ENCODE results near the gene SLC43A3. TPM values are rescaled to one million over a fixed set of nuclear protein-coding genes. Genes with fewer than 3 reads are reported as not detected.

The SLC43A3 gene
- total RNA-seq, 3 donors from 2014 or later: 104 to 130 (median 105) TPM

GRCh38 chr11:57424137-57424791 is 2.7 kb downstream of the SLC43A3 start:
- TF ChIP-seq POLR2AphosphoS5 (IDR thresholded peaks at IDR 0.05): no peak
- TF ChIP-seq CTCF (IDR thresholded peaks at IDR 0.05): no peak
- no peak for TF ChIP-seq POLR2A (IDR thresholded peaks at IDR 0.05)
- no peaks in the 10 kb centered on the region for H3K27me3 ChIP-seq
- H3K36me3 ChIP-seq: no peaks in the 10 kb centered on the region
- H3K9me3 ChIP-seq: no peaks in the 10 kb centered on the region
- peak overlapping the region; percentile 61 to 77 (median 68) for H3K4me3 ChIP-seq
- peaks cover 18 to 23% of the 10 kb centered on the region in 2 donors for H3K4me1 ChIP-seq
- intact Hi-C loops (cut with DNase I; ENCODE audit: low total_unique reads): no loop called here
- DNase-seq (ENCODE audit: low spot score in 2 of 2): no peak
- H3K27ac ChIP-seq: peak overlapping the region; percentile 99

GRCh38 chr11:57422669-57423068 is 4.3 kb downstream of the SLC43A3 start:
- peak overlapping the region in 1 of 2 donors; percentile 99 for H3K27ac ChIP-seq
- peaks cover 9 to 16% of the 10 kb centered on the region in 2 donors for H3K4me1 ChIP-seq

GRCh38 chr11:57421805-57422204 is 5.1 kb downstream of the SLC43A3 start:
- no peaks in the 10 kb centered on the region for H3K27me3 ChIP-seq
- H3K4me3 ChIP-seq: no peak overlapping the region
- TF ChIP-seq POLR2AphosphoS5 (IDR thresholded peaks at IDR 0.05) (no peak), POLR2A (IDR thresholded peaks at IDR 0.05) (no peak), CTCF (IDR thresholded peaks at IDR 0.05) (no peak)
- intact Hi-C loops (cut with DNase I; ENCODE audit: low total_unique reads): no loop called here
- H3K9me3 ChIP-seq: no peaks in the 10 kb centered on the region
- peaks cover 8 to 16% of the 10 kb centered on the region in 2 donors for H3K4me1 ChIP-seq
- DNase-seq (ENCODE audit: low spot score in 2 of 2): no peak
- no peaks in the 10 kb centered on the region for H3K36me3 ChIP-seq
- no peak overlapping the region for H3K27ac ChIP-seq

More at GRCh38 chr11:57422669-57423068, 4.3 kb downstream of the SLC43A3 start:
- Histone ChIP-seq H3K36me3 (no peaks in the 10 kb centered on the region), H3K9me3 (no peaks in the 10 kb centered on the region), H3K27me3 (no peaks in the 10 kb centered on the region), H3K4me3 (no peak overlapping the region)
- TF ChIP-seq POLR2AphosphoS5 (IDR thresholded peaks at IDR 0.05) (no peak), POLR2A (IDR thresholded peaks at IDR 0.05) (no peak), CTCF (IDR thresholded peaks at IDR 0.05) (no peak)
- DNase-seq (ENCODE audit: low spot score in 2 of 2): no peak
- intact Hi-C loops (cut with DNase I; ENCODE audit: low total_unique reads): no loop called here

GRCh38 chr11:57421066-57421465 is 5.9 kb downstream of the SLC43A3 start:
- no peak overlapping the region for H3K4me3 ChIP-seq
- no peak for TF ChIP-seq POLR2A (IDR thresholded peaks at IDR 0.05)
- TF ChIP-seq POLR2AphosphoS5 (IDR thresholded peaks at IDR 0.05): no peak
- no peak for TF ChIP-seq CTCF (IDR thresholded peaks at IDR 0.05)
- peaks cover 3 to 13% of the 10 kb centered on the region in 2 donors for H3K4me1 ChIP-seq
- H3K9me3 ChIP-seq: no peaks in the 10 kb centered on the region
- H3K27me3 ChIP-seq: no peaks in the 10 kb centered on the region
- intact Hi-C loops (cut with DNase I; ENCODE audit: low total_unique reads): no loop called here
- no peak for DNase-seq (ENCODE audit: low spot score in 2 of 2)
- H3K27ac ChIP-seq: no peak overlapping the region
- peaks cover 7% of the 10 kb centered on the region for H3K36me3 ChIP-seq

- H3K27me3 ChIP-seq: no peaks in the 10 kb centered on the region
- H3K36me3 ChIP-seq: peaks cover 21% of the 10 kb centered on the region
- intact Hi-C loops (cut with DNase I; ENCODE audit: low total_unique reads): no loop called here
- TF ChIP-seq POLR2AphosphoS5 (IDR thresholded peaks at IDR 0.05): no peak
- no peak for TF ChIP-seq POLR2A (IDR thresholded peaks at IDR 0.05)
- no peak for TF ChIP-seq CTCF (IDR thresholded peaks at IDR 0.05)
- H3K9me3 ChIP-seq: no peaks in the 10 kb centered on the region
- no peak overlapping the region for H3K27ac ChIP-seq
- H3K4me1 ChIP-seq: no peaks in the 10 kb centered on the region
- DNase-seq (ENCODE audit: low spot score in 2 of 2): no peak
- no peak overlapping the region for H3K4me3 ChIP-seq
Measured at GRCh38 chr11:57419146-57419545, 7.8 kb downstream of the SLC43A3 start.
